Fibroblast of the conjunctiva (primary cell): ENCODE data around the gene MGAT5.
A peak's percentile ranks its signal among the peaks of the same experiment; 100 is the strongest.

ENCODE experiments used
- DNase-seq: peaks from one replicate; pipeline ENCODE4 v3.0.0-alpha.2; 2010; ENCODE audit warnings: low read depth

Gene MGAT5

DNA sequence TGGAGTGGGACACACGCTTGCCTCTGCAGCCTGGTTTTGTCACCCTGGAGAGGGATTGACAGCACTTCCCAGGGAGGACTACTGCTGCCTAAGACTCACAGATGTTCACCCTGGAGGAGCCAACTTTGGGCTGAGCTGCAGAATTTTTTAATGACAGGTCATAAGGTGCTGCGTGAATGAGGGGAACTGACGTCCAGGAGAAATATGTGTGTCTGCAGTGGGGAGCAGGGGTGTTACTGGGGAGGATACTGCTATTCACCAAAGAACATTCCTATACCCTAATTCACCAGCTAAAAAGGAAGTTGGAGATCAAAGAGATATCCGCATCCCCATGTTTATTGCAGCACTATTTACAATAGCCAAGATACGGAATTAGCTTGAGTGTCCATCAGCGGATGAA is 144.4 kb downstream of the MGAT5 start:
- no peak for DNase-seq

DNA sequence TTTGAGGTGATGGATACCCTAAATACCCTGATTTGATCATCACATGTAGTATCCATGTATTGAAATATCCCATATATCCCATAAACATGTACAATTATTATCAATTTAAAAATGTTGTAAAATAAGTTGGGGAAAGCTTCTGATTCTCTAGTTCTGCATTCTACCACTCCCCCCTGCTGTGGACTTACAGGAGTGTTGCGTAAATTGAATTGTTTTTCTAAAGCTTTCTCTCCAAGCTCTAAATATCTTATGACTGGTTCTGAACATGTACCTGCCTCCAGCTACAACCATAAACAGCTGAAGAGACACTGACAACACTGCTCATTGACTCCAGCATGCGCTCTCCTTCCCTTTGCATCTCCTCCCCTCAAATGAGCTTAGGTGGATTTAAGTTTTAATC is 145.2 kb downstream of the MGAT5 start:
- DNase-seq, result no peak

DNA sequence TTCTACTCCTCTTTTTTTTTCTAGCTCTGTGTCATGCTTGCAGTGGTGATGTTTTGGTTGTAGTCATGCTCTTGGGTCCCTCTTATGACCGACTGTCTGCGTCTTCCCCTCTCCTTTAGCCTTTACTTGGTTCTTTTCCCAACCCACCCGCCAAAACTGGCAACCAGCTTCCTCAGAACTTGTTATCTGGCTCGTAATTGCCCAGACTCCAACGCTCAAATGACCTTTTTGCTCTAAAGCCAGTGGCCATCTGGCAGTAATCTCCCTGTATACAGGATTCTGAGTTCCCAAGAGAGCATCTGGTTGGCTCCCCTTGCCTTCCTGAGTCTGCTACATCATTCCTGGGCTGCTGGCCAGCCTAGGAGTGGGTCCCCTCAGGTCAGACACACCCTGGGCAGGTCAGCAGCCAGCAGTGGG is 147.2 kb downstream of the MGAT5 start:
- DNase-seq, result no peak

GRCh38 chr2:134401789-134402188 is 147.9 kb downstream of the MGAT5 start:
- no peak for DNase-seq

- peak; percentile 85 for DNase-seq
Observed at GRCh38 chr2:134402410-134402809, 148.5 kb downstream of the MGAT5 start.

DNA sequence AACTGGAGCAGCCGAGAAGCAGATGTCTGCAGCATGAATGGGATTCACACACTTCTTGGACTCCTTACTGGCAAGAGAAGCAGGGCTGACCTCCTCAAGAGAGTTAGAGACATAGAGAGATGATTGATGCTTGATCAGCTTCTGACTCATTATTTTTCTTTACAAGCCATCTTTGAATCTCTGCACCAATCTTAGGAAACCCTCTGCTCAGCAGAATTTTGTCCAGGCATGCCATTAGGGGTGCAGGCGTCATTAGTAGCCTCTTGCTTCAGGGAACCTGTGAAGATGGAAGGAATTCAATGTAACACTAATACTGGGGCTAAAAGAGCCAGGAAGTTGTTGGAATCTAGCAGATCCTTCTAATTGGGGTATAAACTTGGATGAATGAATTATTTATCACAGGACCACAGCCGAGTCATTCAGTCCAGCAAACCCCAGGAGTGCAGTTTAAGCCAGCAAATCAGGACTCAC is 151.8 kb downstream of the MGAT5 start:
- no peak for DNase-seq

DNA sequence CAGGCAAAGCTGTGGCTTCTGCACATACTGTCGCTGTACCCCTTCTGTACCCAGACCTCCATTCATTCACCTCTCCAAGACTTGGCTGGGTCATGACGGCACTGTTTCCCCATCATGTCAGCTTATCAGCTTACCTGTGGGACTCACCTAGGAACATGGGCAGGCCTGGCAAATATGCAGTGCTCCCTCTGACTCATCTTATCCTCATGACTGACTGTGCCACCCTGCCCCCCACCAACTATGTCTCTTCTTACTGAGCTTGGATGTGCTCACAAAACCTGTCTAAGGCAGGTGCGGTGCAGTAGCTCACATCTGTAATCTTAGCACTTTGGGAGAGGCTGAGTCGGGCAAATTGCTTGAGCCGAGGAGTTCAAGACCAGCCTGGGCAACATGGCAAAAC is 152.4 kb downstream of the MGAT5 start:
- no peak for DNase-seq

GRCh38 chr2:134406736-134407135 is 152.9 kb downstream of the MGAT5 start:
- no peak for DNase-seq

DNA sequence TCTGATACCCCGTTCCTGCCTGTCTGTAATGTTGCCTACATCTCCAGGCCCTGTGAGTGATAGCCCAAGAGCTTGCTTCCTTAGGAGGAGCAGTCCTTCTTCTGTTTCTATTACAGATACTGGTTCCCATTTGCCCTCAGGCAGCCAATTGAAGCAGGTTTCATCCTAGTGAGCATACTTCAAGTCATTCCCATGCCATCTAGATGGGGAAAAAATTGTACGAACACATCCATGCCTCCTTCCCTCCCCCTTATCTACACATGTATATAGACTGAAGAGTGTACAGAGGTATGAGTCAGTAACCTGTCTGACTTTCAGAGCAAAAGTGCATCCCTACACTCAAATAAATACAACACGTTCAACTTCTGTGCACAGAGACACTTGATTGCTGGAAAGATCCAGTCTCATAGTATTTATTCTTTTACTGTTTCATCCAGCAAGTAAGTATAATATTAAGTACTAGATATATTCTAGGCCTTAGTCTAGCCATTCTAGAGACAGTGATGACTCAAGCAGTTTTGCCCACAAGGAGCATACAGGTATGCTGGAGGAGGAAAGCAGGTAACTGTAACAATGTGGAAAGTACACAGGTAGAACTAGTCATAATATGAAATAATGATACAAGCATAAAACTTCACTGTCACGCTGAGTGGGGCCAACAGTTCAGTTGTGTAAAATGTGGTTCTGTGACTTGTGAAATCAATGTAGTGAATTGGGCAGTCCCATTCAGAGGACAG is 153.4 kb downstream of the MGAT5 start:
- DNase-seq, result no peak

DNA sequence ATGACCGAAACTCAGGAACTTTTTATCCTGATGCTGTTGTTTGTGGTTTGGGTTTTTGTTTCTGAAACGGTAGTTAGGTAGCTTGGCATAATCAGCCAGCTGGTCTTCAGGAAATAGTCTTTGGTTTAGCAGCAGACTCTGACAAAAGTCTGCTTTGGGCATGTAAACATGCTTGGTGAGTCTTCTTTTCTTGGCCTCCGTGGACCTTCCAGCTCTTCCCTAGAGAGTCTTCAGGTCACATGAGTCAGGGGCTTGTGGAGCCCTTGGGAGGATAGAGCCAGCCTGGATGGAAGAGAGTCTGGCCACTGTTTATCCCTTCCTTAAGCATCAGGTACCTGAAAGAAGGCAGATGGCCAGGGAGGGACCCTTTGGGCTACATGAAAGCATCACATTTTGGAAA is 154.5 kb downstream of the MGAT5 start:
- DNase-seq, result no peak

- DNase-seq, result no peak
Observed at GRCh38 chr2:134408791-134409190, 154.9 kb downstream of the MGAT5 start.

DNA sequence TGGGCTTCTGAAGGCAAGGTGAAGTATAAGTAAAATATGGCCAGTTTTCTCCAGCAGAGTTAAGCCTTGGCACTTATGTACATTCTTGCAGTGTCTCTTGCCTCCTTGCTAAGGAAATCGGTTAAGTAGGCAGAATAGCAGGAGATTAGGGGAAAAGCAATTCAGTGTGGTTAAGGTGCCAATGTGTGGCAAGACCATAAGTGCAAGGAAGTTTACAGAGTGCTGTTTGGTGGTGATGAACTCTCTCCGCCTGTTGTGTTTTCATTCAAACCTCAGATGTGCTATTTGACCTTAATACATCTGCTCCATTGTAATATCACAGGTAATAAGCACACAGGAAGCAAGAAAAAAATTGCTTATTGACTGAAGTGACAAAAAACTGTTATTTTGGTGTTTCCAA is 156.1 kb downstream of the MGAT5 start:
- DNase-seq, result no peak

DNA sequence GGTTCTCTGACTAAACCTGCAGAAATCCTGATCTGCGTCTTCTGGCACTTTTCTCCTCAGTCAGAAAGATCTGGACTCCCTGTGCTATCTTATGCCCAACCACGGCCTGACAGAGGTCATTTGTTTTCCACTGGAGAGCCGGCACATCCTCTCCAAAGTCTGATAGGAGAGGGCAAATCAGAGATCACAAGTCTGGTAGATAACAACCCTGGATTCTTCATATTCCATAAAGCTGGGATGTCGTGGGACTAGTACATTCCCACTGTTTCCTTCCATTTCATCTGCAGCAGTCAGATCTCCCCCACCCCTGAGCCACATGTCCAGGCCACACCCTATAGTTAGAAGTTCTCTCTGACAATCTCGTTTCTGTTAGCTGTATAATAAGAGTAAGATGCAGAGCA is 157.0 kb downstream of the MGAT5 start:
- no peak for DNase-seq

DNA sequence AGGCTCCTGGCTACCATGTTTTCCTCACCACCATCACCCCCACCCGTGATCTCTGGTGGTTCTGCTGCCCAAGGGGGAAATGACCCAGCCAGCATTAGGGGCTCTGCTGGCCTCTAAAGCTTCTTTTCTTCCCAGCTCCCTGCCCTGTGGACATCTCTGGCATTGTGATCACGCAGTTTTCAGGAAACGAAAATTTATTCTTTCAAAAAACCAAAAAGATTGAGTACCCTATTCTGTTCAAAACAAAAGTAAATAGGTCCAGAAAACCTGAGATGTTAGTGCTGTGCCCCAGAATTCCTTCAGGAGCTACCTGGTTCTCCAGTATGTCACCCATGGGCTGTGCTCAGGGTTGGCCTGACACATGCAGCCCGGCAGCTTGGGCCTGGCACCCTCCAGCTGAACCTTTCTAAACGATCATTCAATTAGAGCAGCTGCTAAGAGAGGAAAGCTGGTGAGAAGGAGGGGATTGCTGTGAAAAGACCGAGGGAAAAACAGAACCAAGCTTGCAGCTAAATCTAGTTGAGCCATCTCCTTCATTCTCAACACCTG is 157.5 kb downstream of the MGAT5 start:
- no peak for DNase-seq

- peak; percentile 80 for DNase-seq
Observed at GRCh38 chr2:134411828-134412638, 158.2 kb downstream of the MGAT5 start.

- DNase-seq, result no peak
Observed at GRCh38 chr2:134412639-134412999, 158.7 kb downstream of the MGAT5 start.

DNA sequence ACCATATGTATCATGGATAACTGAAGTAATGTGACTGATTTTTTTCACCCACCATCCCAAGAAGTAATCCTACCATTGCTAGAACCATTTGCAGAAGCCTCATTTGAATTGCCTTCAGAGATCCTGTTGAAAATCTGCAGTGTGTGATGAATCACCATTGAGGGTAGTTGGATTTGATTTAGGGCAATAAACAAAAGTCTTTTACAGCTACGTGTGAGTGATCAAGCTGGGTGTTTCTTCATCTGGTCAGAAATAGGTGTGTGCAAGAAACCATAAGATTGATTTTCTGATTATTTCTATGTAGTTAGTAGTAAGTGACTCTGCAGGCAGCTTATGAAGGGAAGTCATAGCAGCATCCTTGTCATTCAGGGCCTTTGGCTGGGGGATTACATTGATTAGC is 159.6 kb downstream of the MGAT5 start:
- DNase-seq, result no peak

GRCh38 chr2:134413912-134414311 is 160.0 kb downstream of the MGAT5 start:
- DNase-seq, result no peak

GRCh38 chr2:134416018-134416417 is 162.1 kb downstream of the MGAT5 start:
- DNase-seq, result no peak

DNA sequence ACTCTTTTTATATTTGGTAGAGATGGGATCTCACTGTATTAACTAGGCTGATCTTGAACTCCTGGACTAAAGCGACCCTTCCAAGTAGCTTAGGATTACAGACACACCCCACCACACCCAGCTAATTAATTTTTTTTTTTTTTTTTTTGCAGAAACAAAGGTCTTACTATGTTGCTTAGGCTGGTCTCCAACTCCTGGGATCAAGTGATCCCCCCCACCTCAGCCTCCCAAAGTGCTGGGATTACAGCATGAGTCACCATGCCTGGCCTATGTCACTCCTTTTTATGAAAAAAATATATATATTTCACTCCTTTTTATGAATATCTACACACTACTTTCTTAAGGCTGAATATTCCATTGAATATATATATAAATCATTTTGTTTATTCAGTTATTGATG is 162.8 kb downstream of the MGAT5 start:
- DNase-seq, result no peak

DNA sequence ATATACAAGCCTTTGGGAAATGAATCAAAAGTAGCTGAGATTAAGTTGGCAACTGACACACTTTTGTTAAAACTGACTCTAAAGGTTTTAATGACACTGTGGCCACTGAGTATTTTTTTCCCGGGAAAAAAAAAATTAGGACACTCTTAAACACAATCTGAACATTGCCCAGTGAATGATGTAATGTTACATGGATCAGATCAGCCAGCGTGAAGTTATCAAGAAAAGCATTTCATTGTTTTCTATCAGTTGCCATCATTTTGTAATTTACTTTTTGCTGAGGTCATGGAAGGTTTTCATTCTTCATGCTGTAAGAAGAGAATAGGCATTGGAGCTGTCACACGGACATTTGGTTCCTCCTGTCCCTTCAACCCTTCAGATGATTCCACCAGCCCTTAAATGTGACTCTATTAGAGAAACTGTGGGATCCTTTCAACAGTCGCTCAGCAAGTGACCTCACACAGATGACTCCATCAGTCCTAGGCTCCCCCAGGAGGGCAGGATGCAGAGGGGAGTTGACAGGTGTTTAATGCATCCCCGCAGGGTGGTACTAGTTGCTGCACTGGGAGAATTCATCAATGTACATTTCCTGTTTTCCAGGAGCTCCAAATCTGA is 164.2 kb downstream of the MGAT5 start:
- DNase-seq, result no peak

DNA sequence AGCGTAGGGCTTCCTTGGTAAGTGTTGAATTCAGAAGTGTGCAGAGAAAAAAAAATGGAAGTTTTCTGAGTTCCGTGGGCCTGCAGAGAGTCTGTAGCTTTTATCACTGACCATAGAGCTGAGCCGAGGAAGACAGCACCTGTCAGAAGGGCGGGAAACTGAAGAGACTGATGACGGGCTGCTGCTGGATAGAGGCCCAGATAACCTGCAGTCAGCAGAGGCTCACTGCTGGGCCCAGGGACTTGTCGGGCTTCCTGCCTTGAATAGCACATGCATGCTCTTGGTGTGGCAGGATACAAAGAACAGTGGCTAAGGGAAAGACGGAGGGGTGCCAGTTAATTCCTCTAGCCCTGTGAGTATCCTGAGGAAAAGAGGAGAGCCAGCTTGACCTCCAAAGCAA is 166.4 kb downstream of the MGAT5 start:
- no peak for DNase-seq

DNA sequence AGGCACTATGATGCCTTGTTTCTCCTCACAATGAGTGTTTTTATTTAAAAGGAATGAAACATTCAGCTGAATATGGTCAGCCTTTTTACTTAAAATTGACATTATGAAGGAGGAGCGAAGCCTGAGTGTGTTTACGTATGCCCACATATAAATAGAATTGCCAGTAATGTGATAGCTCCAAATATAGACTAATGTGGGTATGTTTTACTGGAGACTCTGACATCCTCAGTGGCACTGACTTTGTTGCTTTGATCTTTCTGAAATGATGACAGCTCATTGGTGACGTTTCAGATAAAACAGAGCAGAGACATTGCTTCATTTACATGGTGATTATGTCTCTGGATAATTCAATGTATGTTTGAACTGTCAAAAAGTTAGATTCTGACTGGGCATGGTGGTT is 167.0 kb downstream of the MGAT5 start:
- DNase-seq, result no peak
